Natural killer cell (primary cell): ENCODE data around the gene MUCL3. TPM values are rescaled to one million over a fixed set of nuclear protein-coding genes. Genes with fewer than 3 reads are reported as not detected.

Experiments used
- ATAC-seq, 3 donors: fragments of 150-1000 bp in 2 of 3; fragments of 200-7000 bp in 1 of 3; cut with Tn5 transposase; 1 replicate in 1 of 3; 2 replicates in 2 of 3; pipeline ENCODE4 v1.10.0; 2021; ENCODE audit warnings: mild to moderate bottlenecking in 2 of 3, moderate library complexity in 2 of 3
- DNase-seq, 2 donors: peaks; one replicate each; pipeline versions ENCODE4 v3.0.0 to v3.0.0-alpha.2; 2013 to 2021; ENCODE audit warnings: mixed read lengths in 1 of 2
- H3K27ac ChIP-seq: one replicate; pipeline ENCODE4 v1.5.1; 2013; ENCODE audit warnings: mild to moderate bottlenecking, low read length
- H3K27me3 ChIP-seq: one replicate; pipeline ENCODE4 v1.6.1; 2013; ENCODE audit warnings: low read length; ENCODE audit not compliant: control insufficient read depth, insufficient read depth
- H3K36me3 ChIP-seq: one replicate; pipeline ENCODE4 v1.6.1; 2013; ENCODE audit warnings: low read length; ENCODE audit not compliant: control insufficient read depth, insufficient read depth
- H3K4me1 ChIP-seq: one replicate; pipeline ENCODE4 v1.6.1; 2013; ENCODE audit warnings: low read length; ENCODE audit not compliant: control insufficient read depth, insufficient read depth
- H3K4me3 ChIP-seq: one replicate; pipeline ENCODE4 v1.5.1; 2013; ENCODE audit warnings: low read length
- H3K9me3 ChIP-seq: one replicate; pipeline ENCODE4 v1.6.1; 2013; ENCODE audit warnings: low read length; ENCODE audit not compliant: control insufficient read depth, insufficient read depth
- H3K27ac Mint-ChIP-seq, 2 donors: one replicate each; pipeline ENCODE4 v1.8.0; 2022; ENCODE audit warnings: mild to moderate bottlenecking in 2 of 2, mixed read lengths in 2 of 2, moderate library complexity in 1 of 2
- H3K27me3 Mint-ChIP-seq, 2 donors: one replicate each; pipeline ENCODE4 v1.8.0; 2022; ENCODE audit warnings: low read depth in 2 of 2, mixed read lengths in 2 of 2
- H3K36me3 Mint-ChIP-seq: one replicate; pipeline ENCODE4 v1.8.0; 2022; ENCODE audit warnings: mixed read lengths
- H3K4me1 Mint-ChIP-seq, 2 donors: one replicate each; pipeline ENCODE4 v1.8.0; 2022; ENCODE audit warnings: mixed read lengths in 2 of 2
- H3K4me3 Mint-ChIP-seq: one replicate; pipeline ENCODE4 v1.8.0; 2022; ENCODE audit warnings: mild to moderate bottlenecking, moderate library complexity, mixed read lengths
- H3K9me3 Mint-ChIP-seq, 2 donors: one replicate each; pipeline ENCODE4 v1.8.0; 2022; ENCODE audit warnings: mixed read lengths in 2 of 2
- CTCF ChIP-seq: fragments of 200-600 bp; IDR thresholded peaks from one replicate; pipeline ENCODE4 v1.8.0; 2022; ENCODE audit warnings: antibody characterized with exemption
- WGBS: methylation state at CpG from one replicate; pipeline ENCODE4 v1.1.7; 2013; ENCODE audit warnings: missing lambda C conversion rate; ENCODE audit not compliant: insufficient coverage; 5-methylcytosine and 5-hydroxymethylcytosine counted together
- intact Hi-C: fragments of 100-400 bp; cut with micrococcal nuclease; formaldehyde crosslinking; loops from one replicate; pipeline ENCODE4 v1.14.2; 2022
- total RNA-seq, 4 donors: library from RNA; stranded (reverse); fragments of 120-200 nt in 1 of 4; gene quantifications; one replicate each; pipeline versions ENCODE4 v1.2.3 to v1.2.4, GENCODE V29; 2013 to 2022

The MUCL3 gene
- total RNA-seq, 3 donors from 2014 or later (not counting 1 experiment from before 2014, with no cell fraction given) = not detected

GRCh38 chr6:30987304-30987703 lies 46.5 kb downstream of the MUCL3 start:
- H3K36me3 Mint-ChIP-seq = no peaks in the 10 kb centered on the region

GRCh38 chr6:30988209-30988825 lies 47.5 kb downstream of the MUCL3 start:
- no peak overlapping the region for H3K27ac Mint-ChIP-seq
- DNase-seq (no peak), ATAC-seq (no peak)
- H3K9me3 ChIP-seq = no peaks in the 10 kb centered on the region
- peaks cover 9 to 18% of the 10 kb centered on the region in 2 donors for H3K27me3 Mint-ChIP-seq
- no peak overlapping the region for H3K27ac ChIP-seq
- peaks cover 0 to 7% of the 10 kb centered on the region in 2 donors for H3K4me1 Mint-ChIP-seq
- WGBS = 93% methylated on average over 9 of the region's 9 CpGs
- intact Hi-C loops = no loop called here
- H3K36me3 Mint-ChIP-seq = no peaks in the 10 kb centered on the region
- no peak overlapping the region for H3K4me3 Mint-ChIP-seq
- no peak for TF ChIP-seq CTCF
- no peaks in the 10 kb centered on the region for H3K4me1 ChIP-seq
- no peaks in the 10 kb centered on the region for H3K9me3 Mint-ChIP-seq
- H3K36me3 ChIP-seq = no peaks in the 10 kb centered on the region
- no peaks in the 10 kb centered on the region for H3K27me3 ChIP-seq
- H3K4me3 ChIP-seq = no peak overlapping the region

More at GRCh38 chr6:30987304-30987703, 46.5 kb downstream of the MUCL3 start:
- DNase-seq = no peak
- no peak overlapping the region for H3K27ac ChIP-seq
- H3K36me3 ChIP-seq = no peaks in the 10 kb centered on the region
- 91% methylated on average over 6 of the region's 6 CpGs for WGBS
- no peak for ATAC-seq
- H3K4me3 Mint-ChIP-seq = no peak overlapping the region
- H3K27ac Mint-ChIP-seq = no peak overlapping the region
- intact Hi-C loops = no loop called here
- no peak overlapping the region for H3K4me3 ChIP-seq
- H3K9me3 Mint-ChIP-seq = no peaks in the 10 kb centered on the region
- peaks cover 0 to 7% of the 10 kb centered on the region in 2 donors for H3K4me1 Mint-ChIP-seq
- H3K9me3 ChIP-seq = no peaks in the 10 kb centered on the region
- no peak for TF ChIP-seq CTCF
- H3K4me1 ChIP-seq = no peaks in the 10 kb centered on the region
- no peaks in the 10 kb centered on the region for H3K27me3 ChIP-seq
- peaks cover 18 to 28% of the 10 kb centered on the region in 2 donors for H3K27me3 Mint-ChIP-seq

GRCh38 chr6:30990422-30991086 lies 49.8 kb downstream of the MUCL3 start:
- H3K9me3 ChIP-seq = no peaks in the 10 kb centered on the region
- ATAC-seq (peak in 1 of 3 donors; percentile 38), DNase-seq (peak in 1 of 2 donors; percentile 55)
- TF ChIP-seq CTCF = no peak
- WGBS = 55% methylated on average over 8 of the region's 8 CpGs
- H3K36me3 ChIP-seq = no peaks in the 10 kb centered on the region
- H3K27ac Mint-ChIP-seq = no peak overlapping the region
- intact Hi-C loops = no loop called here
- peak overlapping the region; percentile 35 for H3K4me3 Mint-ChIP-seq
- no peaks in the 10 kb centered on the region for H3K36me3 Mint-ChIP-seq
- no peaks in the 10 kb centered on the region for H3K9me3 Mint-ChIP-seq
- H3K4me3 ChIP-seq = no peak overlapping the region
- H3K4me1 Mint-ChIP-seq = peaks cover 0 to 7% of the 10 kb centered on the region in 2 donors
- H3K27me3 ChIP-seq = no peaks in the 10 kb centered on the region
- H3K4me1 ChIP-seq = no peaks in the 10 kb centered on the region
- H3K27ac ChIP-seq = no peak overlapping the region
- peaks cover 0 to 4% of the 10 kb centered on the region in 2 donors for H3K27me3 Mint-ChIP-seq
